GM12874 (cell line): ENCODE results near the gene SOX5.

Source experiments
- CTCF ChIP-seq: IDR thresholded peaks from 2 replicates; pipeline ENCODE4 v1.5.1; 2011; ENCODE audit warnings: low read depth, mild to moderate bottlenecking, control low read depth, low read length, moderate library complexity; ENCODE audit not compliant: insufficient read depth

Gene SOX5

GRCh38 chr12:23504043-23504442 lies 445.4 kb downstream of the SOX5 start:
- no peak for TF ChIP-seq CTCF

GRCh38 chr12:23503544-23503943 lies 445.9 kb downstream of the SOX5 start:
- no peak for TF ChIP-seq CTCF

GRCh38 chr12:23502259-23502658 lies 447.2 kb downstream of the SOX5 start:
- no peak for TF ChIP-seq CTCF

GRCh38 chr12:23495472-23495871 lies 454.0 kb downstream of the SOX5 start:
- no peak for TF ChIP-seq CTCF

- no peak for TF ChIP-seq CTCF
Measured at GRCh38 chr12:23493672-23494071, 455.8 kb downstream of the SOX5 start.

- no peak for TF ChIP-seq CTCF
Measured at GRCh38 chr12:23488130-23488529, 461.3 kb downstream of the SOX5 start.

- no peak for TF ChIP-seq CTCF
Measured at GRCh38 chr12:23484238-23484637, 465.2 kb downstream of the SOX5 start.

- TF ChIP-seq CTCF: no peak
Measured at GRCh38 chr12:23482571-23482970, 466.9 kb downstream of the SOX5 start.
